Endodermal cell (in vitro differentiated cells): ENCODE results near the gene AGAP2. TPM values are rescaled to one million over a fixed set of nuclear protein-coding genes. Genes with fewer than 3 reads are reported as not detected.

Experiments
- DNase-seq: peaks from one replicate; pipeline ENCODE4 v3.0.0-alpha.2; 2017
- H3K27ac ChIP-seq: 2 replicates; pipeline ENCODE4 v1.5.1; 2013; ENCODE audit warnings: mild to moderate bottlenecking, low read depth, low read length, moderate library complexity
- H3K27me3 ChIP-seq: 2 replicates; pipeline ENCODE4 v1.6.1; 2013; ENCODE audit warnings: mild to moderate bottlenecking, low read length, moderate library complexity; ENCODE audit not compliant: insufficient read depth, control insufficient read depth, poor library complexity, severe bottlenecking
- H3K36me3 ChIP-seq: 2 replicates; pipeline ENCODE4 v1.7.0; 2013; ENCODE audit warnings: mild to moderate bottlenecking, low read length, moderate library complexity; ENCODE audit not compliant: control insufficient read depth, insufficient read depth
- H3K4me1 ChIP-seq: one replicate; pipeline ENCODE4 v1.7.0; 2013; ENCODE audit warnings: low read length; ENCODE audit not compliant: control insufficient read depth, insufficient read depth
- H3K4me3 ChIP-seq: 2 replicates; pipeline ENCODE4 v1.5.1; 2013; ENCODE audit warnings: mild to moderate bottlenecking, low read length, moderate library complexity
- H3K9ac ChIP-seq: 2 replicates; pipeline ENCODE4 v1.6.1; 2013; ENCODE audit warnings: mild to moderate bottlenecking, low read length, moderate library complexity; ENCODE audit not compliant: poor library complexity, severe bottlenecking; ENCODE audit errors: extremely low read depth
- H3K9me3 ChIP-seq: 2 replicates; pipeline ENCODE4 v1.6.1; 2013; ENCODE audit warnings: mild to moderate bottlenecking, low read length, moderate library complexity; ENCODE audit not compliant: control insufficient read depth
- H3K27ac Mint-ChIP-seq: 2 replicates; pipeline ENCODE4 v1.8.0; 2020; ENCODE audit warnings: mixed read lengths
- H3K27me3 Mint-ChIP-seq: 2 replicates; pipeline ENCODE4 v1.8.0; 2021; ENCODE audit warnings: mild to moderate bottlenecking, mixed read lengths; ENCODE audit not compliant: insufficient read depth
- H3K36me3 Mint-ChIP-seq: 2 replicates; pipeline ENCODE4 v1.8.0; 2020; ENCODE audit warnings: low read depth, mixed read lengths
- H3K4me1 Mint-ChIP-seq: 2 replicates; pipeline ENCODE4 v1.8.0; 2020; ENCODE audit warnings: mixed read lengths
- H3K4me3 Mint-ChIP-seq: 2 replicates; pipeline ENCODE4 v1.8.0; 2020; ENCODE audit warnings: mild to moderate bottlenecking, moderate library complexity, mixed read lengths
- H3K9me3 Mint-ChIP-seq: 2 replicates; pipeline ENCODE4 v1.8.0; 2020; ENCODE audit warnings: mild to moderate bottlenecking, mixed read lengths
- CTCF ChIP-seq: fragments of 200-600 bp; sonication (generic); conservative IDR thresholded peaks from 2 replicates; pipeline ENCODE4 v1.5.0; 2021; ENCODE audit warnings: antibody characterized with exemption, mild to moderate bottlenecking
- WGBS, 2 experiments: methylation state at CpG; one replicate each; pipeline versions ENCODE4 v1.1.5 to v1.1.7; 2013; ENCODE audit warnings: missing lambda C conversion rate in 2 of 2, mixed read lengths in 1 of 2; ENCODE audit not compliant: insufficient coverage in 1 of 2, insufficient read length in 1 of 2; 5-methylcytosine and 5-hydroxymethylcytosine counted together
- total RNA-seq, 2 donors: library from RNA; stranded (reverse); fragmentation: NEBNext Ultra II Directional in 1 of 2; extraction: Animal tissue kit (Norgen Biotek cat#: 25700) in 1 of 2; gene quantifications; 2 replicates in 1 of 2; 3 replicates in 1 of 2; pipeline ENCODE4 v1.2.1, GENCODE V29; 2021

AGAP2 gene
- total RNA-seq, 2 donors from 2014 or later = 0.44 TPM; not detected in 1

GRCh38 chr12:57717846-57718640 is 20.5 kb downstream of the AGAP2 start:
- H3K4me3 ChIP-seq = no peak overlapping the region
- no peaks in the 10 kb centered on the region for H3K4me1 ChIP-seq
- no peak for DNase-seq
- peaks cover 5% of the 10 kb centered on the region for H3K27me3 Mint-ChIP-seq
- no peaks in the 10 kb centered on the region for H3K9me3 Mint-ChIP-seq
- H3K36me3 ChIP-seq = peaks cover 27% of the 10 kb centered on the region
- peaks cover 5% of the 10 kb centered on the region for H3K27me3 ChIP-seq
- H3K4me3 Mint-ChIP-seq = no peak overlapping the region
- no peaks in the 10 kb centered on the region for H3K9me3 ChIP-seq
- TF ChIP-seq CTCF = no peak
- WGBS, 2 experiments = 94 to 97% methylated on average over 19 to 22 of the region's 22 CpGs
- H3K36me3 Mint-ChIP-seq = peaks cover 52% of the 10 kb centered on the region
- H3K9ac ChIP-seq = no peak overlapping the region
- H3K27ac Mint-ChIP-seq = no peak overlapping the region
- H3K27ac ChIP-seq = no peak overlapping the region
- H3K4me1 Mint-ChIP-seq = no peaks in the 10 kb centered on the region

DNA sequence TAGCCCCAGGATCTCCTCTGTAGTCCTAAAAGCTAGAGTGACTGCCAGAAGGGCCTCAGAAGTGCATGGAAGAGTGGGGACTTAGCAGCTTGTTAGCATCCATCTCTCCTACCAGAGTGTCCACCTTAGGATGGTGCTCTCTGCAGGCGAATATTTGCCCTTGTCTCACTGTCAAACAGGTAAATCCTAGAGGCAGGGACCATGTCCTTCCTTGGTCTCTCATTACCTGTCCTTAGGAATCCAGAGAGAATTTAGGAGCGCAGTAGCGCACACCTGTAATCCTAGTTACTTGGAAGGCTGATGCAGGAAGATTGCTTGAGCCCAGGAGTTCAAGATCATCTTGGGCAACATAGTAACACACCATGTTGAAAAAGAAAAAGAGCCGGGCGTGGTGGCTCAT is 21.4 kb downstream of the AGAP2 start:
- Mint-ChIP-seq H3K27ac (no peak overlapping the region), H3K27me3 (no peaks in the 10 kb centered on the region), H3K36me3 (peaks cover 53% of the 10 kb centered on the region), H3K4me1 (no peaks in the 10 kb centered on the region), H3K9me3 (no peaks in the 10 kb centered on the region), H3K4me3 (no peak overlapping the region)
- H3K27me3 ChIP-seq = no peaks in the 10 kb centered on the region
- no peak overlapping the region for H3K9ac ChIP-seq
- H3K4me1 ChIP-seq = no peaks in the 10 kb centered on the region
- no peak for DNase-seq
- H3K9me3 ChIP-seq = no peaks in the 10 kb centered on the region
- no peak overlapping the region for H3K27ac ChIP-seq
- TF ChIP-seq CTCF = no peak
- H3K4me3 ChIP-seq = no peak overlapping the region
- peaks cover 27% of the 10 kb centered on the region for H3K36me3 ChIP-seq
- WGBS, 2 experiments = 90 to 93% methylated on average over 3 to 5 of the region's 5 CpGs

- H3K4me1 Mint-ChIP-seq = no peaks in the 10 kb centered on the region
- H3K36me3 Mint-ChIP-seq = peaks cover 53% of the 10 kb centered on the region
- no peaks in the 10 kb centered on the region for H3K27me3 Mint-ChIP-seq
- Histone ChIP-seq H3K9ac (no peak overlapping the region), H3K27me3 (no peaks in the 10 kb centered on the region), H3K9me3 (no peaks in the 10 kb centered on the region), H3K4me1 (no peaks in the 10 kb centered on the region), H3K27ac (no peak overlapping the region), H3K4me3 (no peak overlapping the region), H3K36me3 (peaks cover 27% of the 10 kb centered on the region)
- no peak for TF ChIP-seq CTCF
- no peak for DNase-seq
- no peak overlapping the region for H3K4me3 Mint-ChIP-seq
- H3K27ac Mint-ChIP-seq = no peak overlapping the region
- peaks cover 2% of the 10 kb centered on the region for H3K9me3 Mint-ChIP-seq
- WGBS, 2 experiments = 91 to 100% methylated on average over 2 to 4 of the region's 4 CpGs
These were observed 22.2 kb downstream of the AGAP2 start for GRCh38 chr12:57716305-57716704.
